Psoas muscle (tissue), 8 donors: ENCODE data around the gene GFPT1. TPM values are rescaled to one million over a fixed set of nuclear protein-coding genes. Genes with fewer than 3 reads are reported as not detected.

Source experiments
- ATAC-seq, 4 donors: fragments of 200-7000 bp; cut with Tn5 transposase; one replicate each; pipeline ENCODE4 v1.9.1; 2020; ENCODE audit warnings: moderate library complexity in 3 of 4, mild to moderate bottlenecking in 2 of 4
- DNase-seq, 2 donors: peaks; one replicate each; pipeline ENCODE4 v3.0.0-alpha.2; 2020
- H3K27ac ChIP-seq: fragments of 200-600 bp; one replicate; pipeline ENCODE4 v1.8.0; 2022
- H3K27me3 ChIP-seq, 3 donors: fragments of 200-600 bp in 1 of 3; one replicate each; pipeline versions ENCODE4 v1.6.1 to v1.8.0; 2013 to 2022; ENCODE audit warnings: low read length in 2 of 3, mild to moderate bottlenecking in 2 of 3, moderate library complexity in 1 of 3; ENCODE audit not compliant: insufficient read depth in 3 of 3
- H3K36me3 ChIP-seq, 2 donors: fragments of 200-600 bp in 1 of 2; one replicate each; pipeline versions ENCODE4 v1.6.1 to v1.8.0; 2013 to 2022; ENCODE audit warnings: low read depth in 1 of 2, mild to moderate bottlenecking in 1 of 2, moderate library complexity in 1 of 2; ENCODE audit not compliant: insufficient read depth in 1 of 2
- H3K4me1 ChIP-seq: fragments of 200-600 bp; one replicate; pipeline ENCODE4 v1.8.0; 2022
- H3K4me3 ChIP-seq: fragments of 200-600 bp; one replicate; pipeline ENCODE4 v1.8.0; 2022; ENCODE audit warnings: mild to moderate bottlenecking
- H3K9me3 ChIP-seq: fragments of 200-600 bp; one replicate; pipeline ENCODE4 v1.8.0; 2022
- WGBS, 3 donors: extraction: QIAGEN DNeasy Blood & Tissue Kit; methylation state at CpG; one replicate each; pipeline versions ENCODE4 v1.1.6 to v1.1.7; 2013; 5-methylcytosine and 5-hydroxymethylcytosine counted together
- intact Hi-C, 2 donors: fragments of 100-400 bp; cut with DNase I; formaldehyde crosslinking; loops; one replicate each; pipeline versions ENCODE4 v1.11.0 to v1.14.2; 2022
- polyA plus RNA-seq, 3 donors: library from polyadenylated mRNA; stranded (reverse); fragments of 200-250 nt; gene quantifications; one replicate each; pipeline ENCODE4 v1.2.3, GENCODE V29; 2013
- total RNA-seq, 4 donors: library from RNA; stranded (reverse); fragmentation: NEBNext Ultra II Directional in 2 of 4; extraction: Animal tissue kit (Norgen Biotek cat#: 25700) in 2 of 4; gene quantifications; one replicate each; pipeline versions ENCODE4 v1.2.1 to v1.2.4, GENCODE V29; 2021 to 2023
- TF ChIP-seq, protein P1 (sequence below): fragments of 200-600 bp; IDR thresholded peaks from one replicate; pipeline ENCODE4 v1.8.0; 2022; ENCODE audit warnings: antibody characterized with exemption
- donor health status: healthy with polysubstance abuse.
- donor health status: DM: no; HTN: no; CAD: no; lungs with moderate emphysema.
- donor health status: Bipolar disorder and iron deficiency.
- donor health status: healthy.
- donor health status: DM: yes; HTN: yes; CAD: no.
- donor health status: DM: no; HTN: no; CAD: no.
- donor health status: DM: no; HTN: no; CAD: no.
- donor health status: DM: yes; HTN: yes; CAD: no.

Gene GFPT1
- total and polyA plus RNA-seq, 7 donors, result 5.7 to 34.5 (median 19.8) TPM

DNA sequence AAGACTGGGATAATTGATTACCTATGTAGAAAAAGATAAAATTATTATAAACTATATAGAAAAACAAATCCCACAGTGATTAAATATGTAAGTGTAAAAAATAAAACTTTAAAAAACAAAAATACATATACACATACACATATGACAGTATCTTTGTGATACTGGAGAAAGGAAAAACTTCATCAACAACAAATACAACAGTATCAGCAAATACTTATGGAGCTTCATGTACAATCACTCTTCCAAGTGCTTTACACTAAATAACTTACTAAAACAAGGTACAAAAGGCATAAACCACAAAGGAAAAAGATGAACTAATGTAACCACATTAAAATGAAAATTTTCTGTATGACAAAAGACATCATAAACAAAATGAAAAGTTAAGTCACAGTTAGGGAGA is 24.1 kb upstream of the GFPT1 start:
- no peaks in the 10 kb centered on the region for H3K9me3 ChIP-seq
- DNase-seq (no peak), ATAC-seq (no peak)
- TF ChIP-seq, protein P1, sequence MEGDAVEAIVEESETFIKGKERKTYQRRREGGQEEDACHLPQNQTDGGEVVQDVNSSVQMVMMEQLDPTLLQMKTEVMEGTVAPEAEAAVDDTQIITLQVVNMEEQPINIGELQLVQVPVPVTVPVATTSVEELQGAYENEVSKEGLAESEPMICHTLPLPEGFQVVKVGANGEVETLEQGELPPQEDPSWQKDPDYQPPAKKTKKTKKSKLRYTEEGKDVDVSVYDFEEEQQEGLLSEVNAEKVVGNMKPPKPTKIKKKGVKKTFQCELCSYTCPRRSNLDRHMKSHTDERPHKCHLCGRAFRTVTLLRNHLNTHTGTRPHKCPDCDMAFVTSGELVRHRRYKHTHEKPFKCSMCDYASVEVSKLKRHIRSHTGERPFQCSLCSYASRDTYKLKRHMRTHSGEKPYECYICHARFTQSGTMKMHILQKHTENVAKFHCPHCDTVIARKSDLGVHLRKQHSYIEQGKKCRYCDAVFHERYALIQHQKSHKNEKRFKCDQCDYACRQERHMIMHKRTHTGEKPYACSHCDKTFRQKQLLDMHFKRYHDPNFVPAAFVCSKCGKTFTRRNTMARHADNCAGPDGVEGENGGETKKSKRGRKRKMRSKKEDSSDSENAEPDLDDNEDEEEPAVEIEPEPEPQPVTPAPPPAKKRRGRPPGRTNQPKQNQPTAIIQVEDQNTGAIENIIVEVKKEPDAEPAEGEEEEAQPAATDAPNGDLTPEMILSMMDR, result no peak
- H3K36me3 ChIP-seq, result peaks cover 4 to 84% of the 10 kb centered on the region in 2 donors
- no peak overlapping the region for H3K27ac ChIP-seq
- intact Hi-C loops, result no loop called here
- no peak overlapping the region for H3K4me3 ChIP-seq
- no peaks in the 10 kb centered on the region for H3K27me3 ChIP-seq
- no peaks in the 10 kb centered on the region for H3K4me1 ChIP-seq

DNA sequence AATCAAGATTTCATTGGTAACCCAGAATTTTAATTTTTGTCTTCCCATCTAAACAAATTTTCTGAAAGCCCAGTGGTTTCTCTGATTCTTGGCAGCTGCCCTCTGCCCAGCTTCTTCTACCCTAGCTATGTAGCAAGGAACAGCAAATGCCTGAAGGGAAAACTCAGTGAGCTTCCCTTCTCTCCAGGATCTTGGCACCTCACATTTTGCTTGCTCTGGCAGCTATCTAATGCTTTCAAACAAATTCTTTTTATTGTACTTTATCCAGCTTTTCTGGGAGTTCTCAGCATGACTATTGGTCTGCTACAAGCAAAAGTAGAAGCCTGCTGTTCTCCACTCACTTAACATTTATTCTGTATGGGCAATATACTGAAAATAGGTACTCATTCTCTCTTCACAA is 18.3 kb upstream of the GFPT1 start:
- DNase-seq, result no peak
- no peak for ATAC-seq
- no peaks in the 10 kb centered on the region for H3K4me1 ChIP-seq
- no peaks in the 10 kb centered on the region for H3K9me3 ChIP-seq
- peaks cover 4 to 79% of the 10 kb centered on the region in 2 donors for H3K36me3 ChIP-seq
- TF ChIP-seq, protein P1, result no peak
- intact Hi-C loops, result no loop called here
- H3K27ac ChIP-seq, result no peak overlapping the region
- H3K27me3 ChIP-seq, result no peaks in the 10 kb centered on the region
- no peak overlapping the region for H3K4me3 ChIP-seq

DNA sequence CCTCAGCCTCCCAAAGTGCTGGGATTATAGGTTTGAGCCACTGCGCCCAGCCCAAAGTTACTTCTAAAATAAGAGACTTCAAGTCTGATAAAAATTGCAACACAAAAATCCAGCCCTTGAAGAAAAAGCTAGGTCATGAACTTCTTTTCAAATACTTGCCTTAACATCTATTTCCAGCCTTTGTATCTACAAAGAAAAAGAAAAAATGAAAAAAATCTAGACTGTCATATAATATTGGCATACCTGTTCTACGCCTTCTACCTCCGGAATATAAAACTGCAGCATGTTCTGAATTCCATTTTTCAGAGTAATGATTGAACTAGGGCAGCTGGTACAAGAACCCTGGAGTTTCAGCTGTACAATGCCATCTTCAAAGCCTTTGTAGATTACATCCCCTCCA is 13.1 kb upstream of the GFPT1 start:
- Histone ChIP-seq H3K4me1 (peaks cover 9% of the 10 kb centered on the region), H3K9me3 (no peaks in the 10 kb centered on the region), H3K27ac (no peak overlapping the region), H3K27me3 (no peaks in the 10 kb centered on the region), H3K36me3 (peaks cover 0 to 73% of the 10 kb centered on the region in 2 donors), H3K4me3 (no peak overlapping the region)
- no peak for DNase-seq
- ATAC-seq, result no peak
- TF ChIP-seq, protein P1, result no peak
- intact Hi-C loops, result no loop called here
- 94 to 97% (median 95%) methylated on average over 3 of the region's 3 CpGs for WGBS, 3 donors

DNA sequence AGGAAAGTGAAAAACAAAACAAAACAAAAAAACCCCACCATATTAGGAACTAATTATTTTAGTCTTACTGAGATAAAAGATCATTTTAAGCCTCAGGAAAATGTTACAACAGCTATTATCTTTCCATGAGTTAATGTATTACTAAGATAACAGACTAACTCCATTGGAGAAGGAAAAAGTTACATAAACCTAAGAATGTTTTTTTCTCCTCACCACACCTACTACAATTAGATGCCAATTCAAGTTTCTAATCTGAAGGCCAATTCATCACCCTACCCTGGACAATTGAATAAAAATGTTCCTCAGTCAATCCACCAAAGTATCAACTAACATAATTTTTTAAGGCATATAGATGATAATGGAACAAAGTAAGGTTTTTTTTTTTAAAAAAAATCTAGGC is 10.2 kb upstream of the GFPT1 start:
- intact Hi-C loops, result no loop called here
- no peak overlapping the region for H3K27ac ChIP-seq
- H3K4me1 ChIP-seq, result peaks cover 17% of the 10 kb centered on the region
- ATAC-seq (no peak), DNase-seq (no peak)
- TF ChIP-seq, protein P1, result no peak
- H3K36me3 ChIP-seq, result peaks cover 0 to 45% of the 10 kb centered on the region in 2 donors
- no peaks in the 10 kb centered on the region for H3K9me3 ChIP-seq
- no peak overlapping the region for H3K4me3 ChIP-seq
- H3K27me3 ChIP-seq, result no peaks in the 10 kb centered on the region

DNA sequence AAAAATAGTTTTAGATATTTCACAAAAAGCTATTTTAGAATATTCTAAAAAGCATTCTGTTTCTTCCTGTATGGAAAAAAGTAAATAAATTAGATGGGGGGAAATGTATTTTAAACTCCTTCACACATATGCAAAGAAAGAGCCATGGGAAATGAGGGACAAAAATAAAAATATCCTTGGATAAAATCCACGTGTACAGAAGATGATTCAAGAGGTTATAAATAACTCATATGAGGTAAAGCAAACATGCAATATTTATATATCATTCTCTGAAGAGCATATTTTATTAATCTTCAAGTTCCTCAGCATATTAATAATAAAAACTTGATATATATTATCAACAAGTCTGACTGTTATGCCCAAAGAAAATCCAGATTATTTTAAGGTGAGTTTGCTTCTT is 8.8 kb upstream of the GFPT1 start:
- no peak overlapping the region for H3K4me3 ChIP-seq
- DNase-seq (no peak), ATAC-seq (peak; percentile 70 to 90 (median 81))
- H3K27me3 ChIP-seq, result no peaks in the 10 kb centered on the region
- H3K9me3 ChIP-seq, result no peaks in the 10 kb centered on the region
- peaks cover 0 to 38% of the 10 kb centered on the region in 2 donors for H3K36me3 ChIP-seq
- TF ChIP-seq, protein P1, result no peak
- intact Hi-C loops, result no loop called here
- WGBS, 3 donors, result 5 to 9% (median 5%) methylated on average over 1 of the region's 1 CpG
- H3K4me1 ChIP-seq, result peaks cover 17% of the 10 kb centered on the region
- peak overlapping the region; percentile 64 for H3K27ac ChIP-seq
